Measurements from ENCODE around the gene CDH23. TPM values are rescaled to one million over a fixed set of nuclear protein-coding genes. Genes with fewer than 3 reads are reported as not detected.
A peak's percentile ranks its signal among the peaks of the same experiment; 100 is the strongest.

The CDH23 gene
- total RNA-seq, 4 donors from 2014 or later = 13.8 to 20.1 (median 17.3) TPM

DNA sequence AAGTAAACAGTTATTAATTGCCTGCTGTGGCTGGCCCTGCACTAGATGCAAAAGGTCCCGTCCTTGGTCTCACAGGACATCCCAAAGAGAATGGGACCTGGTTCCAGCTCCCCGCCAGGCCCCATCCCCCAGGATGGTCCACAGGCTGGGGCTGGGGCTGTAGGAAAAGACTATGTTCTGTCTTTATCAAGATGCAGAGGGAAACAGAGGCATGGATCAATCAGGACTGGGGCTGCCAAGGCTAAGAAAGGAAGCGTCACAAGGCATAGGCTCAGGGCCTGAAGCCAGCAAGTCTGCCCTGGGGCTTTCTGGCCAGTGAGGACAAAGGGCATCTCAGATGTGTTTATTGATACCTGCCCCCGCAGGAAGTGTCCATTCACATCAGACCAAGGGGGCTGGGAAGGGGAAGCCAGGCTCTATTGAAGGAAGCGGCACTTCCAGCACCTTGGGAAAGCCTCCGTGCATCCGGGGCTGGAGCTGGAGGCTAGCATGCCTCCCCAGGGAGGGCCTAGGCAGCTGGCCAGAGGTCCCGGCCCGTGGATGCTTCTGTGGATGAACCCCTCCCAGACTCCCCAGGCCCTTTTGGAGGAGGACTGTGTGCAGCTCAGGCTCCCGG lies 370.8 kb downstream of the CDH23 start:
- DNase-seq (ENCODE audit: low spot score in 2 of 2) = peak in 1 of 2 donors; percentile 27
- H3K27me3 ChIP-seq = no peaks in the 10 kb centered on the region
- TF ChIP-seq EP300 (IDR thresholded peaks at IDR 0.05) (no peak), POLR2A (IDR thresholded peaks at IDR 0.05) (no peak)
- TF ChIP-seq, protein P1, sequence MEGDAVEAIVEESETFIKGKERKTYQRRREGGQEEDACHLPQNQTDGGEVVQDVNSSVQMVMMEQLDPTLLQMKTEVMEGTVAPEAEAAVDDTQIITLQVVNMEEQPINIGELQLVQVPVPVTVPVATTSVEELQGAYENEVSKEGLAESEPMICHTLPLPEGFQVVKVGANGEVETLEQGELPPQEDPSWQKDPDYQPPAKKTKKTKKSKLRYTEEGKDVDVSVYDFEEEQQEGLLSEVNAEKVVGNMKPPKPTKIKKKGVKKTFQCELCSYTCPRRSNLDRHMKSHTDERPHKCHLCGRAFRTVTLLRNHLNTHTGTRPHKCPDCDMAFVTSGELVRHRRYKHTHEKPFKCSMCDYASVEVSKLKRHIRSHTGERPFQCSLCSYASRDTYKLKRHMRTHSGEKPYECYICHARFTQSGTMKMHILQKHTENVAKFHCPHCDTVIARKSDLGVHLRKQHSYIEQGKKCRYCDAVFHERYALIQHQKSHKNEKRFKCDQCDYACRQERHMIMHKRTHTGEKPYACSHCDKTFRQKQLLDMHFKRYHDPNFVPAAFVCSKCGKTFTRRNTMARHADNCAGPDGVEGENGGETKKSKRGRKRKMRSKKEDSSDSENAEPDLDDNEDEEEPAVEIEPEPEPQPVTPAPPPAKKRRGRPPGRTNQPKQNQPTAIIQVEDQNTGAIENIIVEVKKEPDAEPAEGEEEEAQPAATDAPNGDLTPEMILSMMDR (IDR thresholded peaks at IDR 0.05) = no peak
- peak overlapping the region; percentile 88 to 98 (median 97) for H3K27ac ChIP-seq
- 24 to 31% methylated on average over 8 to 9 of the region's 10 CpGs for WGBS, 2 donors
- H3K36me3 ChIP-seq = peaks cover 0 to 15% (median 0%) of the 10 kb centered on the region in 3 donors
- peak overlapping the region in 2 of 4 donors; percentile 16 to 21 for H3K4me3 ChIP-seq
- H3K4me1 ChIP-seq = peaks cover 7 to 100% (median 91%) of the 10 kb centered on the region in 4 donors
- no peaks in the 10 kb centered on the region for H3K9me3 ChIP-seq

DNA sequence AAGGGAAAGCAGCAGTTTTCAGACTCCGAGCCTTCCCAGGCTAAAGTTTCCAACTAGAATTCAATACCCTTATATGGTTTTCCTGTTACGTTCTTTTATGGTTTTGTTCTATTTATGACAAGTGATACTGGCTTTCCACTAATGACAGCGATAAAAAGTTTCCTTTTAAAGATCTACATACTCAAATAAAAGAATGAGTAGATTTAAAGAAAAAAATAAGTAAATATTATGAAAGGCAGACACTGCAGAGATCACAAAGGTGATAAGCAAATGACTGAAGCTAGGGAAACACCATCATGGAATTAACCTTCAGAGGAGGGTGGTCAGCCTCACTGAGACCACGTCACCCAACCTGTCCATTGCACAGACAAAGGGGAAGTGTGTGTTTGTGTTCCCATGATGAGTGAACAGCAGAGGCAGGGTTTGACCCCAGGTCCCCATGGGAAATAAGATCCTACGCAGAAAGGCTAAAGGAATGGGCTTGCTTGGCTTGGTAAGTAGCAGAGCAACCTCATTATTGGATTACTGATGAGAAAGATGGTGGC lies 372.6 kb downstream of the CDH23 start:
- H3K9me3 ChIP-seq = no peaks in the 10 kb centered on the region
- H3K27me3 ChIP-seq = no peaks in the 10 kb centered on the region
- DNase-seq (ENCODE audit: low spot score in 2 of 2) = no peak
- no peak for TF ChIP-seq POLR2A (IDR thresholded peaks at IDR 0.05)
- TF ChIP-seq EP300 (IDR thresholded peaks at IDR 0.05) = no peak
- TF ChIP-seq, protein P1 (IDR thresholded peaks at IDR 0.05) = no peak
- peaks cover 0 to 8% (median 0%) of the 10 kb centered on the region in 3 donors for H3K36me3 ChIP-seq
- peak overlapping the region; percentile 88 to 98 (median 97) for H3K27ac ChIP-seq
- WGBS, 2 donors = 27 to 29% methylated on average over 5 of the region's 5 CpGs
- H3K4me3 ChIP-seq = peak overlapping the region in 2 of 4 donors; percentile 7 to 92
- peaks cover 7 to 93% (median 83%) of the 10 kb centered on the region in 4 donors for H3K4me1 ChIP-seq

DNA sequence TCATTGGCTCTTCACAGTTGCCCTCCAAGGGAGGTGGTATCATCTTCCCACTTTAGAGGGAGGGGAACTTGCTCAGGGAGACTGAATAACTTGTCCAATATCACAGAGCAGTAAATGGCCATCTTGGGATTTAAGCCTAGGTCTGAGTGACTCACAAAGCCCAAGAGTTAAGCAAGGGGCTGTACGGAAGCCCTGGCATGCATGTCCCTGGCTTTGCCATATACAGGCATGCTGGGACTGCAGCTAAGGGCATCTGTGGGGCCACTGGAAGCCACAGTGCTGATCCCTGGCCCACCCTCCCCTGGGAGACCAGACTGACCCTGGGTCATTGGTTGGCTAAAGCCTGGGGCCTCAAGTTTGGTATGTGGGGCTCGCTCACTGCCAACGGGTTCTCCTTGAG lies 373.5 kb downstream of the CDH23 start:
- TF ChIP-seq POLR2A (IDR thresholded peaks at IDR 0.05) (no peak), EP300 (IDR thresholded peaks at IDR 0.05) (no peak)
- TF ChIP-seq, protein P1 (IDR thresholded peaks at IDR 0.05) = no peak
- DNase-seq (ENCODE audit: low spot score in 2 of 2) = no peak
- 65 to 70% methylated on average over 3 of the region's 3 CpGs for WGBS, 2 donors
- Histone ChIP-seq H3K36me3 (no peaks in the 10 kb centered on the region), H3K4me1 (peaks cover 7 to 93% (median 81%) of the 10 kb centered on the region in 4 donors), H3K27me3 (no peaks in the 10 kb centered on the region), H3K27ac (peak overlapping the region; percentile 88 to 98 (median 97)), H3K4me3 (peak overlapping the region; percentile 16 to 92 (median 83)), H3K9me3 (no peaks in the 10 kb centered on the region)

DNA sequence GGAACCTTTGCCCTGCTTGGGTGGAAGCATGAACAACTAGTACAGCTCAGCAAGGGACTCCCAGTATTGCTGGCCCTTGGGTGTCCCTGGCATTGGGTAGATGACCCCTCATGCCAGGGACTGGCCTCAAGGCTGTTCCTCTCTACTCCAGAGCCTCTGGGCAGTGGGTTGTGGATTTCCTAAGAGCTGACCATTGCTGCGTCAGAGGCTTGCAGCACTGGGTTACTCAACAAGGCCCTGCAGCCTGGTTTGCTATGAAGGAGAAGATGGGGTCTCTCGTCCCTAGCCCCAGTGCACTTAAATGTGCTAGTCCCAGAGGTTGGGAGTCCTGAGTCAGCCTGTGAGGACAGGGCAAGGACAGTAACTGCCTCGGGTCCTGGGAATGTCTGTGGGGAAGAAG lies 374.1 kb downstream of the CDH23 start:
- TF ChIP-seq, protein P1 (IDR thresholded peaks at IDR 0.05) = peak in 1 of 5 experiments; percentile 9
- TF ChIP-seq POLR2A (IDR thresholded peaks at IDR 0.05) = no peak
- peak in 1 of 2 donors; percentile 68 for TF ChIP-seq EP300 (IDR thresholded peaks at IDR 0.05)
- Histone ChIP-seq H3K4me3 (peak overlapping the region; percentile 16 to 92 (median 83)), H3K27ac (peak overlapping the region; percentile 88 to 98 (median 97)), H3K36me3 (no peaks in the 10 kb centered on the region), H3K27me3 (no peaks in the 10 kb centered on the region), H3K9me3 (no peaks in the 10 kb centered on the region), H3K4me1 (peaks cover 7 to 93% (median 78%) of the 10 kb centered on the region in 4 donors)
- peak in 1 of 2 donors; percentile 55 for DNase-seq (ENCODE audit: low spot score in 2 of 2)
- 40 to 69% methylated on average over 2 to 3 of the region's 3 CpGs for WGBS, 2 donors

DNA sequence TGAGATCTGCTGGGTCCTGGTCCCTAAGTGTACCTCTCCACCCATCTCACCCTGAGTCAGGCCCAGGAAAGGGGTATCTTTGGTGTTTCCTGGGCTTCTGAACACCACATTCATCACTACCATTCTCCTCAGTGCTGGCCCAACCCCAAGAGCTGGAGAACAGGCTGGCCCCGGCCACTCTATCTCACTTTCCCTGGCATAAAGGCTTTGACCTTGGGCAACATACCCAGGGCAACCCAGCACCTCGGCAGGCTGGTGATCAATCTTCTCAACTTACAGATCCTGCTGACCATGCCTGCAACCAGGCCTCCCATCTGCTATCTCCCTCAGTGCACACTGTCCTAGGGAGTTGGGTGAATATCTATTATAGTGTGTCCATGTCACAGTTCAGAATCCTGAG lies 374.5 kb downstream of the CDH23 start:
- H3K4me3 ChIP-seq = peak overlapping the region; percentile 80 to 98 (median 89)
- H3K27ac ChIP-seq = peak overlapping the region; percentile 88 to 98 (median 97)
- TF ChIP-seq POLR2A (IDR thresholded peaks at IDR 0.05) (no peak), EP300 (IDR thresholded peaks at IDR 0.05) (no peak)
- TF ChIP-seq, protein P1 (IDR thresholded peaks at IDR 0.05) = no peak
- H3K27me3 ChIP-seq = no peaks in the 10 kb centered on the region
- H3K4me1 ChIP-seq = peaks cover 7 to 93% (median 75%) of the 10 kb centered on the region in 4 donors
- no peaks in the 10 kb centered on the region for H3K9me3 ChIP-seq
- H3K36me3 ChIP-seq = no peaks in the 10 kb centered on the region
- DNase-seq (ENCODE audit: low spot score in 2 of 2) = no peak
- WGBS, 2 donors = 43 to 57% methylated on average over 1 to 2 of the region's 2 CpGs
